ENCODE results near the gene SMIM35. TPM values are rescaled to one million over a fixed set of nuclear protein-coding genes. Genes with fewer than 3 reads are reported as not detected.

Gene SMIM35
- total RNA-seq, 1 experiment from 2014 or later: not detected

DNA sequence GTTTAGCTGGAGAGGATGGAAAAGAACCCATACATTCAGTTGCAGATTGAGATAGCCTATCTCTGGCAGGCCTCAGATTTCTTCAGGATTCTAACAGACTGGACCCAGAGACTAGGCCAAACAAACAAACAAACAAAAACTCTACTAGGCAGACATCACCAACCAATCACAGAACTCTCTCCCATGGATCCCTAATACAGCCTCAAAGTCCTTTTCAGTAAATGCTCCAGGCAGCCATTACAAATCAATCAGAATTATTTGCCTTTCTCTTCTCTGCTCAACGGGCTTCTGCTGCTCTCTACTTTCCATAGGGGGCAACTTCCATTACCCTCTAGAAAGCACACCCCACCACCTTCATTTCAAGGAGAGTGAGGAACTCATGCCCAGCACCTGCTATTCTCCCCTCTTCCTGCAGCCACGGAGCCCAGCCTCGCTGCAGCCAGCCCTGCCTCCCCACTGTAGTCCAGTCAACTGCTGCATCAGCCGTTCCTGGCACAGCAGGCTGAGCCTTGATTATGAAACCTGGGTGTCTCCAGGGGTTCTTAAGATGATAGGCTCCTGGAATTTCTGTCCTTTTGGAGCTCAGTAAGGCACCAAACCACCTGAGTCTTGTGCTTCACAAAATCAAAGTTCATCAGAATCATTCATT, 19.0 kb upstream of the SMIM35 start:
- no peak overlapping the region for H3K27ac Mint-ChIP-seq
- peaks cover 25% of the 10 kb centered on the region for H3K4me1 Mint-ChIP-seq
- no peaks in the 10 kb centered on the region for H3K36me3 Mint-ChIP-seq
- TF ChIP-seq NR1H2 (CRISPR knock-in tag; IDR thresholded peaks at IDR 0.05) (no peak), TCF7 (CRISPR knock-in tag; IDR thresholded peaks at IDR 0.05; ENCODE audit: low read depth) (no peak), SMAD3 (CRISPR knock-in tag; IDR thresholded peaks at IDR 0.05; ENCODE audit: borderline replicate concordance) (no peak), JUN (CRISPR knock-in tag; IDR thresholded peaks at IDR 0.05) (no peak), ZNF138 (CRISPR knock-in tag; conservative IDR thresholded peaks at IDR 0.05) (no peak), GRHL2 (CRISPR knock-in tag; IDR thresholded peaks at IDR 0.05; ENCODE audit: insufficient replicate concordance, severe bottlenecking) (no peak), NFYB (CRISPR knock-in tag; conservative IDR thresholded peaks at IDR 0.05; ENCODE audit: low read depth) (no peak), TP53 (CRISPR knock-in tag; IDR thresholded peaks at IDR 0.05) (no peak), ZNF121 (CRISPR knock-in tag; IDR thresholded peaks at IDR 0.05) (no peak), FOXP1 (CRISPR knock-in tag; IDR thresholded peaks at IDR 0.05; ENCODE audit: borderline replicate concordance) (no peak), FOXK1 (CRISPR knock-in tag; IDR thresholded peaks at IDR 0.05) (no peak), HMGA2 (CRISPR knock-in tag; IDR thresholded peaks at IDR 0.05) (no peak), ATF1 (CRISPR knock-in tag; IDR thresholded peaks at IDR 0.05) (no peak)
- TF ChIP-seq, protein P1, sequence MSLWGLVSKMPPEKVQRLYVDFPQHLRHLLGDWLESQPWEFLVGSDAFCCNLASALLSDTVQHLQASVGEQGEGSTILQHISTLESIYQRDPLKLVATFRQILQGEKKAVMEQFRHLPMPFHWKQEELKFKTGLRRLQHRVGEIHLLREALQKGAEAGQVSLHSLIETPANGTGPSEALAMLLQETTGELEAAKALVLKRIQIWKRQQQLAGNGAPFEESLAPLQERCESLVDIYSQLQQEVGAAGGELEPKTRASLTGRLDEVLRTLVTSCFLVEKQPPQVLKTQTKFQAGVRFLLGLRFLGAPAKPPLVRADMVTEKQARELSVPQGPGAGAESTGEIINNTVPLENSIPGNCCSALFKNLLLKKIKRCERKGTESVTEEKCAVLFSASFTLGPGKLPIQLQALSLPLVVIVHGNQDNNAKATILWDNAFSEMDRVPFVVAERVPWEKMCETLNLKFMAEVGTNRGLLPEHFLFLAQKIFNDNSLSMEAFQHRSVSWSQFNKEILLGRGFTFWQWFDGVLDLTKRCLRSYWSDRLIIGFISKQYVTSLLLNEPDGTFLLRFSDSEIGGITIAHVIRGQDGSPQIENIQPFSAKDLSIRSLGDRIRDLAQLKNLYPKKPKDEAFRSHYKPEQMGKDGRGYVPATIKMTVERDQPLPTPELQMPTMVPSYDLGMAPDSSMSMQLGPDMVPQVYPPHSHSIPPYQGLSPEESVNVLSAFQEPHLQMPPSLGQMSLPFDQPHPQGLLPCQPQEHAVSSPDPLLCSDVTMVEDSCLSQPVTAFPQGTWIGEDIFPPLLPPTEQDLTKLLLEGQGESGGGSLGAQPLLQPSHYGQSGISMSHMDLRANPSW (CRISPR knock-in tag; conservative IDR thresholded peaks at IDR 0.05; ENCODE audit: low read depth): no peak
- TF ChIP-seq, protein P2, sequence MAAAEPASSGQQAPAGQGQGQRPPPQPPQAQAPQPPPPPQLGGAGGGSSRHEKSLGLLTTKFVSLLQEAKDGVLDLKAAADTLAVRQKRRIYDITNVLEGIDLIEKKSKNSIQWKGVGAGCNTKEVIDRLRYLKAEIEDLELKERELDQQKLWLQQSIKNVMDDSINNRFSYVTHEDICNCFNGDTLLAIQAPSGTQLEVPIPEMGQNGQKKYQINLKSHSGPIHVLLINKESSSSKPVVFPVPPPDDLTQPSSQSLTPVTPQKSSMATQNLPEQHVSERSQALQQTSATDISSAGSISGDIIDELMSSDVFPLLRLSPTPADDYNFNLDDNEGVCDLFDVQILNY (CRISPR knock-in tag; IDR thresholded peaks at IDR 0.05): no peak
- TF ChIP-seq, protein P3, sequence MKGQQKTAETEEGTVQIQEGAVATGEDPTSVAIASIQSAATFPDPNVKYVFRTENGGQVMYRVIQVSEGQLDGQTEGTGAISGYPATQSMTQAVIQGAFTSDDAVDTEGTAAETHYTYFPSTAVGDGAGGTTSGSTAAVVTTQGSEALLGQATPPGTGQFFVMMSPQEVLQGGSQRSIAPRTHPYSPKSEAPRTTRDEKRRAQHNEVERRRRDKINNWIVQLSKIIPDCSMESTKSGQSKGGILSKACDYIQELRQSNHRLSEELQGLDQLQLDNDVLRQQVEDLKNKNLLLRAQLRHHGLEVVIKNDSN (CRISPR knock-in tag; IDR thresholded peaks at IDR 0.05): no peak
- TF ChIP-seq, protein P4, sequence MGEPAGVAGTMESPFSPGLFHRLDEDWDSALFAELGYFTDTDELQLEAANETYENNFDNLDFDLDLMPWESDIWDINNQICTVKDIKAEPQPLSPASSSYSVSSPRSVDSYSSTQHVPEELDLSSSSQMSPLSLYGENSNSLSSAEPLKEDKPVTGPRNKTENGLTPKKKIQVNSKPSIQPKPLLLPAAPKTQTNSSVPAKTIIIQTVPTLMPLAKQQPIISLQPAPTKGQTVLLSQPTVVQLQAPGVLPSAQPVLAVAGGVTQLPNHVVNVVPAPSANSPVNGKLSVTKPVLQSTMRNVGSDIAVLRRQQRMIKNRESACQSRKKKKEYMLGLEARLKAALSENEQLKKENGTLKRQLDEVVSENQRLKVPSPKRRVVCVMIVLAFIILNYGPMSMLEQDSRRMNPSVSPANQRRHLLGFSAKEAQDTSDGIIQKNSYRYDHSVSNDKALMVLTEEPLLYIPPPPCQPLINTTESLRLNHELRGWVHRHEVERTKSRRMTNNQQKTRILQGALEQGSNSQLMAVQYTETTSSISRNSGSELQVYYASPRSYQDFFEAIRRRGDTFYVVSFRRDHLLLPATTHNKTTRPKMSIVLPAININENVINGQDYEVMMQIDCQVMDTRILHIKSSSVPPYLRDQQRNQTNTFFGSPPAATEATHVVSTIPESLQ (CRISPR knock-in tag; IDR thresholded peaks at IDR 0.05): no peak
- no peaks in the 10 kb centered on the region for H3K9me3 Mint-ChIP-seq
- ATAC-seq (no peak), DNase-seq (ENCODE audit: low spot score) (no peak)
- POLR2A ChIA-PET: no interaction called here
- peaks cover 2% of the 10 kb centered on the region; the same call in 1 of the 2 replicates for H3K27me3 Mint-ChIP-seq (ENCODE audit: low read depth)
- CTCF ChIA-PET: no interaction called here
- H3K4me3 Mint-ChIP-seq: no peak overlapping the region

DNA sequence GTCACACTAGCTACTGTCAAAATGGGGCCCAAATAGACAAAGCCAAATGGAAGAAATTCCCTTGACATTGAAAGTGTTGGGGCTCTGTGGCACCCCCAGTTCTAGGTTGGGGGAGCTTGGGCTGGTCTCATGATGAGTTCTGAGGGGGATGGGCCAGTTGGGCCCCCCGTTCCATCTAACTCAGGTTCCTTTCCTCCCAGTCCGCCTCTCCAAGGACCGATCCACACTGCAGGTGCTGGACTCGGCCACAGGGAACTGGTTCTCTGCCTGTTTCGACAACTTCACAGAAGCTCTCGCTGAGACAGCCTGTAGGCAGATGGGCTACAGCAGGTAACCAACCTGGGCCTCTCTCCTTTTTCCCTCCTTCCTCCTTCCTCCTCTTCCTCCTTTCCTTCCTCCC, 17.7 kb upstream of the SMIM35 start:
- Mint-ChIP-seq H3K27ac (no peak overlapping the region), H3K36me3 (no peaks in the 10 kb centered on the region), H3K27me3 (ENCODE audit: low read depth) (peaks cover 2% of the 10 kb centered on the region; the same call in 1 of the 2 replicates), H3K4me3 (no peak overlapping the region), H3K9me3 (no peaks in the 10 kb centered on the region), H3K4me1 (peaks cover 33% of the 10 kb centered on the region)
- CTCF ChIA-PET: no interaction called here
- TF ChIP-seq TEAD4 (CRISPR knock-in tag; IDR thresholded peaks at IDR 0.05) (no peak), RORB (CRISPR knock-in tag; IDR thresholded peaks at IDR 0.05) (no peak), NR2C2 (CRISPR knock-in tag; IDR thresholded peaks at IDR 0.05) (no peak), ZNF671 (CRISPR knock-in tag; IDR thresholded peaks at IDR 0.05) (no peak), ZNF396 (CRISPR knock-in tag; IDR thresholded peaks at IDR 0.05; ENCODE audit: borderline replicate concordance) (no peak)
- TF ChIP-seq, protein P5, sequence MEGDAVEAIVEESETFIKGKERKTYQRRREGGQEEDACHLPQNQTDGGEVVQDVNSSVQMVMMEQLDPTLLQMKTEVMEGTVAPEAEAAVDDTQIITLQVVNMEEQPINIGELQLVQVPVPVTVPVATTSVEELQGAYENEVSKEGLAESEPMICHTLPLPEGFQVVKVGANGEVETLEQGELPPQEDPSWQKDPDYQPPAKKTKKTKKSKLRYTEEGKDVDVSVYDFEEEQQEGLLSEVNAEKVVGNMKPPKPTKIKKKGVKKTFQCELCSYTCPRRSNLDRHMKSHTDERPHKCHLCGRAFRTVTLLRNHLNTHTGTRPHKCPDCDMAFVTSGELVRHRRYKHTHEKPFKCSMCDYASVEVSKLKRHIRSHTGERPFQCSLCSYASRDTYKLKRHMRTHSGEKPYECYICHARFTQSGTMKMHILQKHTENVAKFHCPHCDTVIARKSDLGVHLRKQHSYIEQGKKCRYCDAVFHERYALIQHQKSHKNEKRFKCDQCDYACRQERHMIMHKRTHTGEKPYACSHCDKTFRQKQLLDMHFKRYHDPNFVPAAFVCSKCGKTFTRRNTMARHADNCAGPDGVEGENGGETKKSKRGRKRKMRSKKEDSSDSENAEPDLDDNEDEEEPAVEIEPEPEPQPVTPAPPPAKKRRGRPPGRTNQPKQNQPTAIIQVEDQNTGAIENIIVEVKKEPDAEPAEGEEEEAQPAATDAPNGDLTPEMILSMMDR (IDR thresholded peaks at IDR 0.05): no peak
- TF ChIP-seq, protein P6, sequence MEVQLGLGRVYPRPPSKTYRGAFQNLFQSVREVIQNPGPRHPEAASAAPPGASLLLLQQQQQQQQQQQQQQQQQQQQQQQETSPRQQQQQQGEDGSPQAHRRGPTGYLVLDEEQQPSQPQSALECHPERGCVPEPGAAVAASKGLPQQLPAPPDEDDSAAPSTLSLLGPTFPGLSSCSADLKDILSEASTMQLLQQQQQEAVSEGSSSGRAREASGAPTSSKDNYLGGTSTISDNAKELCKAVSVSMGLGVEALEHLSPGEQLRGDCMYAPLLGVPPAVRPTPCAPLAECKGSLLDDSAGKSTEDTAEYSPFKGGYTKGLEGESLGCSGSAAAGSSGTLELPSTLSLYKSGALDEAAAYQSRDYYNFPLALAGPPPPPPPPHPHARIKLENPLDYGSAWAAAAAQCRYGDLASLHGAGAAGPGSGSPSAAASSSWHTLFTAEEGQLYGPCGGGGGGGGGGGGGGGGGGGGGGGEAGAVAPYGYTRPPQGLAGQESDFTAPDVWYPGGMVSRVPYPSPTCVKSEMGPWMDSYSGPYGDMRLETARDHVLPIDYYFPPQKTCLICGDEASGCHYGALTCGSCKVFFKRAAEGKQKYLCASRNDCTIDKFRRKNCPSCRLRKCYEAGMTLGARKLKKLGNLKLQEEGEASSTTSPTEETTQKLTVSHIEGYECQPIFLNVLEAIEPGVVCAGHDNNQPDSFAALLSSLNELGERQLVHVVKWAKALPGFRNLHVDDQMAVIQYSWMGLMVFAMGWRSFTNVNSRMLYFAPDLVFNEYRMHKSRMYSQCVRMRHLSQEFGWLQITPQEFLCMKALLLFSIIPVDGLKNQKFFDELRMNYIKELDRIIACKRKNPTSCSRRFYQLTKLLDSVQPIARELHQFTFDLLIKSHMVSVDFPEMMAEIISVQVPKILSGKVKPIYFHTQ (CRISPR knock-in tag; IDR thresholded peaks at IDR 0.05): no peak
- ATAC-seq (no peak), DNase-seq (ENCODE audit: low spot score) (no peak)
- POLR2A ChIA-PET: no interaction called here
